ENCODE results near the gene RASIP1.

DNA sequence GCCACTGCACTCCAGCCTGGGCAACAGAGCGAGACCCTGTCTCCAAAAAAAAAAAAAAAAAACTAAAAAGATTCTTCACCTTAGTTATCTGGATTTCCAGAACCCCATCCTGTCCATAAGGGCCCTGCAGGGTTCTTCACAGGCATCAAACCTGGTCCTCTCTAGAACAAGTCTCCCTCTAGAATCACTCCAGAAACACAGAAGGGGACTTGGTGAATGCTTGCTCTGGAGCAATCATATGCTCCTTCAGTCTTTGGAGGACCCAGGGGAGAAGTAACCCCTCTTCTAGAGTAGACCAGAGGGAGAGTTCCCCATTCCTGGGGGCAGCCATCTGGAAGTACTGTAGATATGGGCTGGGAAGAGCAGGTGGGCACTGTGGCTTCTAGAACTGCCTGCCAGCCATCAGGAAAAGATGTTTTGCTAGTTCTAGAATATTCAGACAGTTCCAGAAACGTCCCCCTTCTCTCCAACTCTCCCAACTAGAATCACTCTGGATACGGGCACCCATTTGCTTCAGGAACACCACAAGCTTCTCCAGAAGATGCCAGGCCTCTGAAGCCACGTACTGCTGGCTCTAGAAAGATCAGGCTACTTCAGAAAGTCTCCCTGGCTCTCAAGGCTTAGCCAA is 9.3 kb upstream of the RASIP1 start:
- TF ChIP-seq, protein P1, sequence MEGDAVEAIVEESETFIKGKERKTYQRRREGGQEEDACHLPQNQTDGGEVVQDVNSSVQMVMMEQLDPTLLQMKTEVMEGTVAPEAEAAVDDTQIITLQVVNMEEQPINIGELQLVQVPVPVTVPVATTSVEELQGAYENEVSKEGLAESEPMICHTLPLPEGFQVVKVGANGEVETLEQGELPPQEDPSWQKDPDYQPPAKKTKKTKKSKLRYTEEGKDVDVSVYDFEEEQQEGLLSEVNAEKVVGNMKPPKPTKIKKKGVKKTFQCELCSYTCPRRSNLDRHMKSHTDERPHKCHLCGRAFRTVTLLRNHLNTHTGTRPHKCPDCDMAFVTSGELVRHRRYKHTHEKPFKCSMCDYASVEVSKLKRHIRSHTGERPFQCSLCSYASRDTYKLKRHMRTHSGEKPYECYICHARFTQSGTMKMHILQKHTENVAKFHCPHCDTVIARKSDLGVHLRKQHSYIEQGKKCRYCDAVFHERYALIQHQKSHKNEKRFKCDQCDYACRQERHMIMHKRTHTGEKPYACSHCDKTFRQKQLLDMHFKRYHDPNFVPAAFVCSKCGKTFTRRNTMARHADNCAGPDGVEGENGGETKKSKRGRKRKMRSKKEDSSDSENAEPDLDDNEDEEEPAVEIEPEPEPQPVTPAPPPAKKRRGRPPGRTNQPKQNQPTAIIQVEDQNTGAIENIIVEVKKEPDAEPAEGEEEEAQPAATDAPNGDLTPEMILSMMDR (IDR thresholded peaks at IDR 0.05) = no peak
- no peak for TF ChIP-seq POLR2A (IDR thresholded peaks at IDR 0.05)
- TF ChIP-seq EP300 (IDR thresholded peaks at IDR 0.05; ENCODE audit: low read depth) = no peak

Data from transverse colon (tissue), 3 donors.